PC-3 (cell line): ENCODE measurements around the gene TMEM219. TPM values are rescaled to one million over a fixed set of nuclear protein-coding genes. Genes with fewer than 3 reads are reported as not detected.

Experiments used
- ATAC-seq: fragments of 200-7000 bp; cut with Tn5 transposase; 2 replicates; pipeline ENCODE4 v1.9.1; 2020; ENCODE audit warnings: mild to moderate bottlenecking, moderate library complexity
- BruUV-seq: library from RNA; stranded (reverse); fragments of 400-500 nt; replicated peaks from 2 replicates; lab custom pipeline; 2021; lab: Mats Ljungman, UMichigan
- CTCF ChIA-PET: fragments of 300-600 bp; sonication (Branson Sonifier 250); formaldehyde crosslinking; loops from one replicate; lab custom pipeline; 2022; ENCODE audit warnings: antibody characterized with exemption; lab: Charles Lee
- POLR2A ChIA-PET: fragments of 300-600 bp; sonication (Branson Sonifier 250); formaldehyde crosslinking; loops from one replicate; lab custom pipeline; 2022; ENCODE audit warnings: antibody characterized with exemption; ENCODE audit not compliant: unreplicated experiment; lab: Charles Lee
- DNase-seq: peaks from one replicate; pipeline ENCODE4 v3.0.0-alpha.2; 2015
- H2AFZ ChIP-seq: fragments of 300-600 bp; sonication (generic); 2 replicates; pipeline ENCODE4 v1.6.0; 2016; ENCODE audit warnings: antibody characterized with exemption, low read length
- H3F3A ChIP-seq: fragments of 300-600 bp; sonication (generic); one replicate; pipeline ENCODE4 v1.6.0; 2017; ENCODE audit warnings: antibody characterized with exemption, low read length, control low read depth, mild to moderate bottlenecking; ENCODE audit not compliant: unreplicated experiment
- H3K27ac ChIP-seq: fragments of 300-600 bp; sonication (generic); 2 replicates; pipeline ENCODE4 v1.5.1; 2016; ENCODE audit warnings: mild to moderate bottlenecking, low read length
- H3K27me3 ChIP-seq: fragments of 300-600 bp; sonication (generic); 2 replicates; pipeline ENCODE4 v1.6.1; 2016; ENCODE audit warnings: low read length, mixed read lengths
- H3K36me3 ChIP-seq: fragments of 300-600 bp; sonication (generic); 2 replicates; pipeline ENCODE4 v1.6.1; 2016; ENCODE audit warnings: low read depth, mixed run types, low read length, mixed read lengths
- H3K4me1 ChIP-seq: fragments of 300-600 bp; sonication (generic); 2 replicates; pipeline ENCODE4 v1.5.1; 2016; ENCODE audit warnings: low read length; ENCODE audit not compliant: insufficient read depth
- H3K4me2 ChIP-seq: fragments of 300-600 bp; sonication (generic); 2 replicates; pipeline ENCODE4 v1.6.0; 2016; ENCODE audit warnings: low read length
- H3K4me3 ChIP-seq: fragments of 300-600 bp; sonication (generic); 2 replicates; pipeline ENCODE4 v1.5.1; 2016; ENCODE audit warnings: mild to moderate bottlenecking, low read length, mixed read lengths
- H3K79me2 ChIP-seq: fragments of 300-600 bp; sonication (generic); 2 replicates; pipeline ENCODE4 v1.6.1; 2017; ENCODE audit warnings: low read length, mixed read lengths
- H3K9ac ChIP-seq: fragments of 300-600 bp; sonication (generic); 2 replicates; pipeline ENCODE4 v1.6.0; 2016; ENCODE audit warnings: mild to moderate bottlenecking, low read length
- H3K9me2 ChIP-seq: fragments of 300-600 bp; sonication (generic); replicated peaks from 2 replicates; pipeline ENCODE4 v1.6.1; 2016; ENCODE audit warnings: mixed run types, low read length, mixed read lengths
- H3K9me3 ChIP-seq: fragments of 300-600 bp; sonication (generic); 2 replicates; pipeline ENCODE4 v1.6.1; 2016; ENCODE audit warnings: low read length, mixed read lengths
- H4K20me1 ChIP-seq: fragments of 300-600 bp; sonication (generic); 2 replicates; pipeline ENCODE4 v1.6.1; 2016; ENCODE audit warnings: low read length, mixed read lengths
- CTCF ChIP-seq: fragments of 300-600 bp; sonication (generic); conservative IDR thresholded peaks from 2 replicates; pipeline ENCODE4 v1.5.1; 2017; ENCODE audit warnings: antibody characterized with exemption, low read depth, mild to moderate bottlenecking, low read length
- EZH2 ChIP-seq: fragments of 300-600 bp; sonication (generic); IDR thresholded peaks from one replicate; pipeline ENCODE4 v1.6.1; 2017; ENCODE audit warnings: antibody characterized with exemption, mild to moderate bottlenecking, low read length; ENCODE audit not compliant: unreplicated experiment
- EZH2phosphoT487 ChIP-seq: fragments of 300-600 bp; sonication (generic); IDR thresholded peaks from 2 replicates; pipeline ENCODE4 v1.6.1; 2018; ENCODE audit warnings: mild to moderate bottlenecking, antibody characterized with exemption, low read length, borderline replicate concordance
- intact Hi-C: fragments of 100-400 bp; cut with micrococcal nuclease; formaldehyde crosslinking; loops from 2 replicates; pipeline ENCODE4 v1.9.0; 2023
- total RNA-seq: library from RNA; depleted of rRNA; stranded (reverse); fragments of >200 nt; gene quantifications from 2 replicates; pipeline ENCODE4 v1.2.3, GENCODE V29; 2014

The TMEM219 gene
- total RNA-seq, 1 experiment from 2014 or later = 60.9 TPM

GRCh38 chr16:30005341-30006094 lies 43.6 kb downstream of the TMEM219 start:
- Histone ChIP-seq H4K20me1 (no peaks in the 10 kb centered on the region), H3K36me3 (no peaks in the 10 kb centered on the region), H3K4me2 (no peak overlapping the region), H3K9ac (no peak overlapping the region), H3K9me2 (no peaks in the 10 kb centered on the region), H3K4me1 (no peaks in the 10 kb centered on the region), H2AFZ (no peak overlapping the region), H3K9me3 (no peaks in the 10 kb centered on the region), H3F3A (no peaks in the 10 kb centered on the region), H3K27ac (no peak overlapping the region), H3K4me3 (no peak overlapping the region), H3K79me2 (no peaks in the 10 kb centered on the region), H3K27me3 (no peaks in the 10 kb centered on the region)
- TF ChIP-seq EZH2phosphoT487 (no peak), CTCF (peak; percentile 81)
- ATAC-seq = peak; percentile 53
- no TSS peak for BruUV-seq
- ChIA-PET POLR2A (no interaction called here), CTCF (interaction anchor here (0.5 to 0.6 kb wide), 4 partner anchors 9 to 181 kb away, joined by 3 to 7 read pairs (median 4); partner anchors contain the start of gene SEZ6L2)
- DNase-seq = peak; percentile 32
- intact Hi-C loops = no loop called here

GRCh38 chr16:30006095-30006473 lies 44.2 kb downstream of the TMEM219 start:
- Histone ChIP-seq H3K4me3 (no peak overlapping the region), H3K4me2 (no peak overlapping the region), H3K36me3 (no peaks in the 10 kb centered on the region), H4K20me1 (no peaks in the 10 kb centered on the region), H3K9me2 (no peaks in the 10 kb centered on the region), H3K4me1 (no peaks in the 10 kb centered on the region), H3K9me3 (no peaks in the 10 kb centered on the region), H3F3A (no peaks in the 10 kb centered on the region), H3K79me2 (no peaks in the 10 kb centered on the region), H3K9ac (no peak overlapping the region), H3K27me3 (no peaks in the 10 kb centered on the region), H3K27ac (no peak overlapping the region), H2AFZ (no peak overlapping the region)
- no peak for TF ChIP-seq CTCF
- no peak for TF ChIP-seq EZH2
- no peak for TF ChIP-seq EZH2phosphoT487
- ChIA-PET POLR2A (no interaction called here), CTCF (interaction anchor here (0.5 kb wide), 2 partner anchors 107 to 182 kb away, joined by 3 to 7 read pairs; partner anchors contain the start of gene SEZ6L2)
- DNase-seq (no peak), ATAC-seq (no peak)
- no TSS peak for BruUV-seq
- intact Hi-C loops = no loop called here

GRCh38 chr16:30006659-30007377 lies 44.9 kb downstream of the TMEM219 start:
- ChIA-PET POLR2A (no interaction called here), CTCF (no interaction called here)
- Histone ChIP-seq H3K4me1 (no peaks in the 10 kb centered on the region), H3K27ac (no peak overlapping the region), H3K79me2 (no peaks in the 10 kb centered on the region), H3K9me2 (no peaks in the 10 kb centered on the region), H2AFZ (no peak overlapping the region), H4K20me1 (no peaks in the 10 kb centered on the region), H3K4me3 (no peak overlapping the region), H3K9ac (no peak overlapping the region), H3K9me3 (no peaks in the 10 kb centered on the region), H3F3A (no peaks in the 10 kb centered on the region), H3K27me3 (no peaks in the 10 kb centered on the region), H3K4me2 (no peak overlapping the region), H3K36me3 (no peaks in the 10 kb centered on the region)
- intact Hi-C loops = no loop called here
- TF ChIP-seq EZH2phosphoT487 = no peak
- TF ChIP-seq CTCF = no peak
- TF ChIP-seq EZH2 = no peak
- DNase-seq (no peak), ATAC-seq (no peak)
- BruUV-seq = no TSS peak
